GM13977 (cell line): Measurements from ENCODE around the gene SLC49A4.

ENCODE experiments used
- DNase-seq: peaks from one replicate; pipeline ENCODE4 v3.0.0; 2012; ENCODE audit warnings: low spot score
- CTCF ChIP-seq: IDR thresholded peaks from 2 replicates; pipeline ENCODE4 v1.5.1; 2012; ENCODE audit warnings: mild to moderate bottlenecking, control low read depth; ENCODE audit not compliant: insufficient read depth; ENCODE audit errors: extremely low read depth, missing control alignments
- in situ Hi-C: fragments of 300-500 bp; cut with MboI; formaldehyde crosslinking; loops from one replicate; pipeline ENCODE4 v1.12.0; 2022; ENCODE audit warnings: low sequenced_read_pairs, low pct_unique_long_range_greater_than_20kb, mixed read lengths, inconsistent platforms; ENCODE audit not compliant: unreplicated experiment

Gene SLC49A4

GRCh38 chr3:122795674-122796195, 866 bp downstream of the SLC49A4 start:
- DNase-seq, result no peak
- no peak for TF ChIP-seq CTCF
- in situ Hi-C loops, result no loop called here

DNA sequence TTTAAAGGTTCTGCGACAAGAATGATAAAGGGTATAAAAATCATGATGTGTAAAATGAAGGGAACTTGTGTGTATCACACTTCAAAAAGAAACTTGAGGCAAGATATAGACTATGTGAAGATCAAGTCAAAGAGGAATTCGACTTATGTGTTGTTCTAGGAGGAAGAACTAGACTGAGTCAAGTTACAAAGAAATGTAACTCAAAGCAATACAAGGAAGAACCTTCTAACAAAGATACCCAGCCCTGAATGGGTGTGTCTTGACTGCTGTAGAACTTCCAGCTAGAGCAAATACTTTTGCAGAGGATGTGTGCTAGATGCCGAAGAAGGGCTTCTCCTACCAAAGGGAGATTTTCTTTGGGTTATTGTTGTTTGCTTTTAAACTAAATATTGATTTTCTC, 2.4 kb downstream of the SLC49A4 start:
- no peak for TF ChIP-seq CTCF
- in situ Hi-C loops, result no loop called here
- DNase-seq, result no peak

- TF ChIP-seq CTCF, result no peak
- no peak for DNase-seq
- in situ Hi-C loops, result no loop called here
Measured at GRCh38 chr3:122799322-122799721, 4.5 kb downstream of the SLC49A4 start.

DNA sequence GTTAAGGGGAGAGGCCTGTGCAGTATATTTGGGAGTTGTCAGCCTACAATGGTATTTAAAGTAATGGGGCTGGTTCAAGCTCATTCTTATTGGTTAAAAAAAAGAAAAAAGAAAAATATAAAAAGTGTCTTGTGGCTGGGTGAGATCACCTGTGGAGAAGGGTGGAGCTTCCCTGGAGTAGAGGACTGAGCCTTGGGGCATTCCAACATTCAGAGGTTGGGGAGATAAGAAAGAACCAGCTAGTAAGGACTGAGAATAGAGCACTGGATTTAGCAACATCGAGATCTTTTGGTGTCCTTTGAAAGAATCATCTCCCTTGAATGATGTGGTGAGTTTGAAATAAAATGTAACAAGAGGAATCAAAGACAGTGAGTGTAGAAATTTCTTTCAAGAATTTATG, 5.2 kb downstream of the SLC49A4 start:
- no peak for TF ChIP-seq CTCF

DNA sequence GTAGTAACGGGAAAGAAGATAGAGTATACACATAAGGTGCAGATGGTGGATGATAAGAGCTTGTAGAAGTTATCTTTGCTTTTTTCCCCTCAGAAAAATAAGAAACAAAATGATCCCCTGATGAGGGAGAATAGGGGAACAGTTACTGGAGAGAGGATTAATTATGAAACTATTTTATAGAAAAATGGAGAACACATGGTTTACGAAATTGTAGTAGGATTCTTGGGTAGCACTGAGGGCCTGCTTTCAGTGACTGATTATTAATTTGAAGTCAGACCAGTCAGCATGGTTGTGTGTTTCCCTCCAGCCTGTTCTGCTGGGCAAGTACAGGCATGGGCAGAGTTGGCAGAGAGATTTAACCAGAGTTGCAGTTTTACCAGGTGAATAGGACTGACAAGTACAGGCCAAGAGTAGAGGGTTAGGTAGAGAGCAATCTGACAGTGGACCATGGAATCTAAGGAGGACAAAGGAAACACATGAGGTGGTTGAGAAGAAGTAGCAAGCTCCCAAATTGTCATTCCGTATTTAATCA, 5.9 kb downstream of the SLC49A4 start:
- TF ChIP-seq CTCF, result no peak
- in situ Hi-C loops, result no loop called here
- DNase-seq, result no peak

More for the DNA sequence above, 5.2 kb downstream of the SLC49A4 start:
- in situ Hi-C loops, result no loop called here
- DNase-seq, result no peak

- TF ChIP-seq CTCF, result no peak
- no peak for DNase-seq
- in situ Hi-C loops, result no loop called here
Measured at GRCh38 chr3:122802323-122802722, 7.5 kb downstream of the SLC49A4 start.

GRCh38 chr3:122803977-122804376, 9.1 kb downstream of the SLC49A4 start:
- TF ChIP-seq CTCF, result no peak
- DNase-seq, result no peak
- in situ Hi-C loops, result no loop called here
